ENCODE data around the gene IL7R. TPM values are rescaled to one million over a fixed set of nuclear protein-coding genes. Genes with fewer than 3 reads are reported as not detected.

The IL7R gene
- total and polyA plus RNA-seq, 2 of the 4 experiments (the other 2 are of a cell fraction) = 40.7 to 71.7 TPM

DNA sequence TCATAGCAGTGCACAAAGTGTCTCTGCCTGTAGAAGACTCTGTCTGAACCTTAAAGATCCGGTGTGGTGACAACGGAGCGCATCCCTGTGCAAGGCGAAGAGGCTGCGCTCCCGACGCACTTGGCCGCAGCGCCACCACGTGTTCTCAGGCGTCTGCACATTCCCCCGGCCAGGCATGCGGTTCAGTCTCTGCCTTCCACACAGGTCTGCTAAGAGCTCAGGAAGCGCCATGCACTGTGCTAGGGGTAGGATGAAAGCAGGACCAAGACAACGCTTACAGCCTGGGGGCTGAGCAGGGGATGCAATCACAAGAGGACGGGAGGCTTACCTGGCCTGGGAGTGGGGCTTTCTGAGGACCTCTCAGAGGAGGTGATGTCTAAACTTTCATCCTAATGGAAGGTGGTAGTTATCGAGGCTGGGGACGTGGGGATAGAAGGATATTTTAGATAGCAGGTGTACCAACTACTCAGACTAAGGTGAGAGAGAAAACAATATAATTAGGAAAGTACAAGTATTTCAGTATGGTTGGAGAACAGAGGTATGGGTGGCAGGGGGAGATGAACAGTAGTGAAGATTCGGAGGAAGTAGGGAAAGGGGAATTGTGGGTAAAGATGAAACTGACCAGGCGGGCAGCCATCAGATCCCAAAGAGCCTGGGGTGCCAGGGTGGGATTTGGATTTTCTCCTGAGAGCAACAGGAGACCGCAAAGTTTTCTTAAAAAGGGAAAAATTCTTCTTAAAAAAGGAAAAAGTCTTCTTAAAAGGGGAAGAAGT, 68.4 kb downstream of the IL7R start (continued):
- TF ChIP-seq, protein P1, sequence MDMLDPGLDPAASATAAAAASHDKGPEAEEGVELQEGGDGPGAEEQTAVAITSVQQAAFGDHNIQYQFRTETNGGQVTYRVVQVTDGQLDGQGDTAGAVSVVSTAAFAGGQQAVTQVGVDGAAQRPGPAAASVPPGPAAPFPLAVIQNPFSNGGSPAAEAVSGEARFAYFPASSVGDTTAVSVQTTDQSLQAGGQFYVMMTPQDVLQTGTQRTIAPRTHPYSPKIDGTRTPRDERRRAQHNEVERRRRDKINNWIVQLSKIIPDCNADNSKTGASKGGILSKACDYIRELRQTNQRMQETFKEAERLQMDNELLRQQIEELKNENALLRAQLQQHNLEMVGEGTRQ (IDR thresholded peaks at IDR 0.05; ENCODE audit: low read depth, low read length) = peak; percentile 70

DNA sequence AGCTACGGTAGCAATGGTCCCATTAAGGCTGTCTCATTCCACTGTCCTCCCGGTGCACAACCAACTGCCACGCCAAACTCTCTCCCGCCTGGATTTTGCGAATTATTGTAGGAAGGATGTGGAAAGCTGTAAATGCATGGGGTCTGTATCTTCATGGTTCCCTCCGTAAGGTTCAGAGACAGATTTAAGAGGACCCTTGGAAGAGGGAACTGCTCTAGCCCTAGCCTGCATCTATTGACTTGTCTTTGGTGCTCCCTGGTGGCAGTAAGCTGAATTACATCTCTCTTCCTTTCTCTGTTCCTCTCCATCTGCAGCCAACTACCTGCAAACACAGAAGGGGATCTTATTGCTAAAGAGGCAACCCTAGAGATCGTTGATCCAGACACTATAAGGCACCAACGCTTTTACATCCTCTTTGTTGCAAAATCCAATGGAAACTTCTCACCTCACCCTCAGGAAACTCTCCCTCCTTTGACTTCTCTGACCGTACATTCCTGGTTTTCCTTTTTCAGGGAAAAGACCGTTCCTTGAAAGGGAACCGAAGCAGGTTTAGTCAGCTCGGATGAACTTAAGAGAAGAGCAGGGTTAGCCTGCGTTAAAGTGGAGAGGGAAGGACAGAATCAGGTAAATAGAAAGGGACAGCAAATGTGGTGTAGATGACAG, 69.8 kb downstream of the IL7R start:
- H3K27ac ChIP-seq (ENCODE audit: insufficient read depth, low read length) = no peak overlapping the region
- intact Hi-C loops (cut with micrococcal nuclease) = loop anchor here (1.0 to 10.0 kb wide), 8 partner anchors 149 to 1452 kb away; no protein-coding TSS in a partner anchor
- H3K4me1 ChIP-seq (ENCODE audit: control insufficient read depth, insufficient read depth, low read length) = peaks cover 3% of the 10 kb centered on the region; the same call in 1 of the 2 replicates
- no peak overlapping the region for H2BK20ac ChIP-seq (ENCODE audit: low read depth, low read length)
- in situ Hi-C loops (cut with MboI; ENCODE audit: low sequenced_read_pairs) = loop anchor here (10.0 kb wide), 1 partner anchor 312 kb away; the partner anchor contains the start of gene SPEF2
- H4K8ac ChIP-seq (ENCODE audit: low read depth in 2 of 2, low read length in 2 of 2) = no peak overlapping the region
- no peak overlapping the region for H2BK15ac ChIP-seq (ENCODE audit: low read depth, low read length)
- H3K4me2 ChIP-seq (ENCODE audit: low read depth, low read length) = peak overlapping the region; percentile 62; the same call in 1 of the 2 replicates
- H3K4ac ChIP-seq (ENCODE audit: low read depth, low read length) = no peak overlapping the region
- no peak overlapping the region for H3K14ac ChIP-seq (replicated peaks; ENCODE audit: low read depth, low read length)
- DNase-seq (peak; percentile 50), ATAC-seq (ENCODE audit: low read depth) (peak; percentile 61)
- peak overlapping the region; percentile 68 for H2AFZ ChIP-seq (replicated peaks; ENCODE audit: low read length, poor library complexity)
- no peaks in the 10 kb centered on the region for H3K36me3 ChIP-seq (ENCODE audit: control insufficient read depth, insufficient read depth, low read length)
- no peak overlapping the region for H4K5ac ChIP-seq (ENCODE audit: low read depth, low read length)
- no peak overlapping the region for H2BK5ac ChIP-seq (ENCODE audit: low read depth, low read length, poor library complexity, severe bottlenecking)
- no TSS peak for BruUV-seq (replicated peaks)
- no peaks in the 10 kb centered on the region for H3K9me1 ChIP-seq (ENCODE audit: insufficient read depth, low read length)
- no peak overlapping the region for H3K56ac ChIP-seq (ENCODE audit: extremely low read depth, insufficient read depth, low read length)
- CTCF ChIA-PET = interaction anchor here (1.0 to 2.9 kb wide), 7 partner anchors 68 to 839 kb away, joined by 3 to 24 read pairs (median 6); partner anchors contain the start of gene IL7R
- H3K23ac ChIP-seq (ENCODE audit: low read depth, low read length) = no peak overlapping the region; the same call in 1 of the 2 replicates
- no peak overlapping the region for H2AK5ac ChIP-seq (ENCODE audit: low read depth, low read length)
- no peak overlapping the region for H3K4me3 ChIP-seq (ENCODE audit: insufficient read depth, low read depth, low read length)
- H2AK9ac ChIP-seq (replicated peaks; ENCODE audit: low read depth, low read length, poor library complexity) = no peak overlapping the region
- H4K20me1 ChIP-seq (ENCODE audit: insufficient read depth, low read length) = no peaks in the 10 kb centered on the region
- H2BK120ac ChIP-seq (ENCODE audit: low read depth, low read length) = peak overlapping the region; percentile 28
- no peaks in the 10 kb centered on the region for H3K27me3 ChIP-seq (ENCODE audit: control insufficient read depth, insufficient read depth, low read length)
- dilution Hi-C loops (cut with HindIII; ENCODE audit: low sequenced_read_pairs, unreplicated experiment) = no loop called here
- H3K18ac ChIP-seq (ENCODE audit: low read depth, low read length) = no peak overlapping the region
- no peak overlapping the region for H3K9ac ChIP-seq (ENCODE audit: low read depth, low read length)
- 0 out of 2 replicates have a peak overlapping the region, but pooled peaks have one; percentile 1 for H4K91ac ChIP-seq (ENCODE audit: insufficient read depth, low read depth, low read length)
- no peaks in the 10 kb centered on the region for H3K9me3 ChIP-seq (ENCODE audit: control insufficient read depth, insufficient read depth, low read length)
- POLR2A ChIA-PET (ENCODE audit: unreplicated experiment) = no interaction called here
- 0% methylated on average over 1 of the region's 13 CpGs; no CpG with 5 or more reads in 1 of the 2 experiments for WGBS, 2 experiments (ENCODE audit: extremely low coverage in 2 of 2, insufficient read length in 1 of 2)
- no peaks in the 10 kb centered on the region for H3K79me1 ChIP-seq (ENCODE audit: low read depth in 1 of 2, low read length in 2 of 2)
- TF ChIP-seq RAD21 (IDR thresholded peaks at IDR 0.05; ENCODE audit: low read length) (peak; percentile 94), CEBPB (IDR thresholded peaks at IDR 0.05; ENCODE audit: low read depth, low read length) (no peak), CHD1 (IDR thresholded peaks at IDR 0.05; ENCODE audit: low read depth, low read length) (no peak), SMC3 (IDR thresholded peaks at IDR 0.05; ENCODE audit: low read depth, low read length) (peak; percentile 81)
- TF ChIP-seq, protein P2, sequence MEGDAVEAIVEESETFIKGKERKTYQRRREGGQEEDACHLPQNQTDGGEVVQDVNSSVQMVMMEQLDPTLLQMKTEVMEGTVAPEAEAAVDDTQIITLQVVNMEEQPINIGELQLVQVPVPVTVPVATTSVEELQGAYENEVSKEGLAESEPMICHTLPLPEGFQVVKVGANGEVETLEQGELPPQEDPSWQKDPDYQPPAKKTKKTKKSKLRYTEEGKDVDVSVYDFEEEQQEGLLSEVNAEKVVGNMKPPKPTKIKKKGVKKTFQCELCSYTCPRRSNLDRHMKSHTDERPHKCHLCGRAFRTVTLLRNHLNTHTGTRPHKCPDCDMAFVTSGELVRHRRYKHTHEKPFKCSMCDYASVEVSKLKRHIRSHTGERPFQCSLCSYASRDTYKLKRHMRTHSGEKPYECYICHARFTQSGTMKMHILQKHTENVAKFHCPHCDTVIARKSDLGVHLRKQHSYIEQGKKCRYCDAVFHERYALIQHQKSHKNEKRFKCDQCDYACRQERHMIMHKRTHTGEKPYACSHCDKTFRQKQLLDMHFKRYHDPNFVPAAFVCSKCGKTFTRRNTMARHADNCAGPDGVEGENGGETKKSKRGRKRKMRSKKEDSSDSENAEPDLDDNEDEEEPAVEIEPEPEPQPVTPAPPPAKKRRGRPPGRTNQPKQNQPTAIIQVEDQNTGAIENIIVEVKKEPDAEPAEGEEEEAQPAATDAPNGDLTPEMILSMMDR (conservative IDR thresholded peaks at IDR 0.05; ENCODE audit: low read depth, low read length) = peak; percentile 82
